ENCODE measurements around the gene EFCAB7. TPM values are rescaled to one million over a fixed set of nuclear protein-coding genes. Genes with fewer than 3 reads are reported as not detected.
"Not testable (repeated sequence)": the region's sequence is repeated elsewhere in the genome, so short reads cannot be mapped to it uniquely, and the experiment has no call there.

EFCAB7 gene
- polyA plus RNA-seq, 4 donors: 16.0 to 24.3 (median 22.6) TPM

- DNase-seq (ENCODE audit: low read depth in 4 of 4, low spot score in 3 of 4): no peak
Measured at GRCh38 chr1:63547621-63548294, 24.4 kb downstream of the EFCAB7 start.

- DNase-seq (ENCODE audit: low read depth in 4 of 4, low spot score in 3 of 4): no peak
Measured at GRCh38 chr1:63548303-63548702, 25.0 kb downstream of the EFCAB7 start.

DNA sequence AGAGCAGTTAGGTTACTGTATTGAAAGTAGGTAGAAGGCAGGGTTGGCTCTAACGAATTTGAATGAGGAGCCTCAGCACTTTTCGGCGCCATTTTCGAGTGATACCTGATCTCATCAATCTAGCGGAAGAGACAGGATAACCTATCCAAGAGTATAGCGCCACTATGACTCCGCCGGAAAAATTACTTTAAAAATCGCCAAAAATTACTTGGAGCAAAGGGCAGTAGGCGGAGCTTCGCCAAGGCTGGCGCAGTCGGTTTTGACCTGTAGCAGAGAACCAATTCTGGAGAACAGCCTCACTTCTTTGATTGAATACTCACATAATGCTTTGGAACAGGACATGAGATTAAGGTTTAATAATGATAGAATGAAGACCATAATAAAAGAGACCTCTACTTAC lies 25.6 kb downstream of the EFCAB7 start:
- DNase-seq (ENCODE audit: low read depth in 4 of 4, low spot score in 3 of 4): no peak

DNA sequence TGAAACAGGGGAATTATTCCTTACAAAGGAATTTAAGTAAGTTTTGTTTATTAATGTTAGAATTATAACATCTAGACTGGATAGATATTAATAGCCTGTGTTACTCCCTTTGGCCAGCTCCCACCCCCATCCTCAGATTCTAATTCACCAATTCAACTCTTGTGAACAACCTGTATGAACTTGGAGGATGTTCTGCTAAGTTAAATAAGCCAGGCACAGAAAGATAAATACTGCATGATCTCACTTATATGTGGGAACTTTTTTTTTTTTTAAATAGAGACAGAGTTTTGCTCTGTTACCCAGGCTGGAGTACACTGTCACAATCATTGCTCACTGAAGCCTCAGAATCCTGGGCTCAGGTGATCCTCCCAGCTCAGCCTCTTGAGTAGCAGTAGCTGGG lies 32.2 kb downstream of the EFCAB7 start:
- DNase-seq (ENCODE audit: low read depth in 4 of 4, low spot score in 3 of 4): no peak

DNA sequence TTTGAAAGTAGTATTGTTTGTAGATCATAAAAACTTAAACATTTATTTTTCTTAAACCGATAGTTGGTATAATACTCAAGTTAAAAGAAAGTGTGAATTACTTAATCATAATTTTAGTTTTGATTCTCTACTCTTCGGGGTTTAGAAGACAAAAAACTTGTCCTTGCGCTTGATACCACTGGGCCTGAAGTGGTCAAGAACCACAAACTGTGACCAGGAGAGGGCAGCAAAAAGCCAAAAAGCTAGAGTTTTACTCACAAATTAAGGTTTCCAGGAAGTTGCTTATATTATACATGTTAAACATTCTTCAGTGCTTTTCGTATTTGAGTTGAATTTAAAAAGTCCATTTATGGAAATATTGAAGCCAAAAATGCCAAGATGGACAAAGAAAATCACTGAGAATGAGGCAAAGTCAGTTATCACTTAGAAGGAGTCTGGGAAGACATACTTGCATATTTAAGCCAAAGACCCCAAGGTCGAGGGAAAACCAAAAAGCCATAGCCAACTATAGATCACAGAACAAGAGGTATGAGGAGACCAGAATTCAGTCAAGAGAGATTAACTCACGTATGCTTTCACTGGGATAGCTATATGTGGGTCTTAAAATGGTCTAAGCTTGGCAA lies 34.2 kb downstream of the EFCAB7 start:
- peak in 1 of 4 donors; percentile 1 for DNase-seq (ENCODE audit: low read depth in 4 of 4, low spot score in 3 of 4)

DNA sequence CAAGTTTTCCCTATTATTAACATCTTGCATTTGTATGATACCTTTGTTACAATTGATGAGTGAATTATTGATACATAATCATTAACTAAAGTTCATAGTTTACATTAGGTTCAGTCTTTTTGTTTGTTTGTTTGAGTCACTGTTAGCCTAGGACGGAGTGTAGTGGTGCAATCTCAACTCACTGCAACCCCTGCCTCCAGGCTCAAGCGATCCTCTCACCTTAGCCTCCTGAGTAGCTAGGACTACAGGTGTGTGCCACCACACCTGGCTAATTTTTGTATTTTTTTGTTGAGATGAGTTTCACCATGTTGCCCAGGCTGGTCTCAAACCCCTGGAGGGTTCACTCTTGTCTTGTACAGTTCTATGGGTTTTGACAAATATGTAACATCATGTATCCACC lies 36.0 kb downstream of the EFCAB7 start:
- no peak for DNase-seq (ENCODE audit: low read depth in 4 of 4, low spot score in 3 of 4)

GRCh38 chr1:63563745-63564144 lies 40.4 kb downstream of the EFCAB7 start:
- no peak for DNase-seq (ENCODE audit: low read depth in 4 of 4, low spot score in 3 of 4)

- no peak for DNase-seq (ENCODE audit: low read depth in 4 of 4, low spot score in 3 of 4)
Measured at GRCh38 chr1:63569068-63569467, 45.7 kb downstream of the EFCAB7 start.

DNA sequence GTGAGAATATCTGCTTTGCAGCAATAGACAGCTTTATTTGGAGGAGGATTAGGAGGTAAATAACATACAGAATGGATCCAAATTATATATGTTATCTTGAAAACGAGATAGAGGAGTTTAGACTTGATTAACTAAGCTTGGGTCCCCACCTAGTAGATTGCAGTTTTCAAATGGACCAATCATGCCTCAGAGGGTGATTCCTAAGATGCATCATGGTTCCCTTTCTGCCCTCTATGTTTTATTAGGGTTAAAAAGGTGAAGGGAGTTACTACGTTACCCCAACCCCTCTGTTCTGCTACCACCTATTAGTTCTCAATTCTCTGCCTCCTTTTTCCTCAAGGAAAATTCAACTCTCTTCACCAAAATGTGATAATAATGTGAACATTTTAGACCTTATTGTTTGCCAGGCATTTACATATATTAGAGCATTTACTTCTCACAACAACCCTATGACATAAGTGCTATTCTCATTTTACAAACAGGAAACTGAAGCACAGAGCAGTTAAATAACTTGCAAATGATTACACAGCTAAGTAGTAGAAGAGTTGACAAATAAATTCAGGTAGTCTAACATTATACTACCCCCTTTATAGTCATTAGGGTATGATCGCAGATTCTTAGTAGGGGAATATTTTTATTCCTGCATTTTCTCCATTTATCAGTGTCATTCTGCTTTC lies 46.5 kb downstream of the EFCAB7 start:
- DNase-seq (ENCODE audit: low read depth in 4 of 4, low spot score in 3 of 4): no peak

DNA sequence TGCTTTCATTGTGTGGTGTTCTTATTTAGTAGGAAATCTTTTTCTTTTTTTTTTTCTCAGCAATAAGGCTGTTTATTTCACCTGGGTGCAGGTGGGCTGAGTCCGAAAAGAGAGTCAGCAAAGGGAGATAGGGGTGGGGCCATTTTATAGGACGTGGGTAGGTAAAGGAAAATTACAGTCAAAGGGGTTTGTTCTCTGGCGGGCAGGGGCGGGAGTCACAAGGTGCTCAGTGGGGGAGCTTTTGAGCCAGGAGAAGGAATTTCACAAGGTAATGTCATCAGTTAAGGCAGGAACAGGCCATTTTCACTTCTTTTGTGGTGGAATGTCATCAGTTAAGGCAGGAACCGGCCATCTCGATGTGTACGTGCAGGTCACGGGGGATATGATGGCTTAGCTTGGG lies 49.4 kb downstream of the EFCAB7 start:
- not testable (repeated sequence) for DNase-seq (ENCODE audit: low read depth in 4 of 4, low spot score in 3 of 4)

- not testable (repeated sequence) for DNase-seq (ENCODE audit: low read depth in 4 of 4, low spot score in 3 of 4)
Measured at GRCh38 chr1:63574203-63574796, 51.0 kb downstream of the EFCAB7 start.

DNA sequence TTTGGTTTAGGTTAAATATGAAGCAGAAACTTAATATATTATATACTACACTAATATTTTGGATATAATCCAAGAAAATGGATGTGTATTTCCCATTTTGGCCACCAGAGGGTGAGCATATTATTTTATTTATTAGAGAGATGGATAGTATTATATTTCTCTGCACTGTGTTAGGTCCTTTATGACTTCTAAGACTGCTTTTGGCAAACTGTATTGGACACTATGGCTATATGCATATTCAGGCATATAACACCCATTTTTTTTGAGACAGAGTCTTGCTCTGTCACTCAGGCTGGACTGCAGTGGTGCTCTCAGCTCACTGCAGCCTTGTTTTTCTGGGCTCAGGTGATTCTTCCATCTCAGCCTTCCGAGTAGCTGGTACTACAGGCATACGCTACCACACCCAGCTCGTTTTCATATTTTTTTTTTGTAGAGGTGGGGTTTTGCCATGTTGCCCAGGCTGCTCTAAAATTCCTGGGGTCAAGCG lies 52.1 kb downstream of the EFCAB7 start:
- DNase-seq (ENCODE audit: low read depth in 4 of 4, low spot score in 3 of 4): no peak

DNA sequence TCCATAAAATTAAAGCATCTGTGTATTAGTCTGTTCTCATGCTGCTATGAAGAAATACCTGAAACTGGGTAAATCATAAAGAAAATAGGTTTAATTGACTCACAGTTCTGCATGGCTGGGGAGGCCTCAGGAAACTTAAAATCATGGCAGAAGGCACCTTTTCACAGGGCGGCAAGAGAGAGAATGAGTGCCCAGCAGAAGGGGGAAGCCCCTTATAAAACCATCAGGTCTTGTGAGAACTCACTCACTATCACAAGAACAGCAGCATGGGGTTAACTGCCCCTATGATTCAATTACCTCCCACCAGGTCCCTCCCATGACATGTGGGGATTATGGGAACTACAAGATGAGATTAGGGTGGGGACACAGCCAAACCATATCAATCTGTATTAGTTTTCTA lies 63.0 kb downstream of the EFCAB7 start:
- not testable (repeated sequence) for DNase-seq (ENCODE audit: low read depth in 4 of 4, low spot score in 3 of 4)

DNA sequence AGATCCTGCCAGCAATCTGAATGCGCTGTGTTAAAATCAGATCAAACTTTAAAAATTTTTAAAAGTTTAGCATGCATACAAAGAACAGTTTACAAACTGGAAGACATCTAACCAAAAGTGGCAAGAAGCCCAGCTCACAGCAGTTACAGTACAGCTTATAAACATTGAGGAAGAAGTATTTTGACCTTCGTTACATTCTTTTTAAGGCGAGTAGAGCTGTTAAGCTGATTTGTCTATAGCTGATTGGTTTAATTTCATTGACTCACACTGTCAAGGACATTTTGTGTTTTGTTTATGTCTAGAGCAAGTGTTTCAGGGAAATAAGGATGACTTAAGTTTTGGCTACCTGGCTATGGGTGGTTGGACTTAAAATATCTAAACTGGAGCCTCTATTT lies 66.8 kb downstream of the EFCAB7 start:
- no peak for DNase-seq (ENCODE audit: low read depth in 4 of 4, low spot score in 3 of 4)

- peak in 1 of 4 donors; percentile 18 for DNase-seq (ENCODE audit: low read depth in 4 of 4, low spot score in 3 of 4)
Measured at GRCh38 chr1:63592536-63593302, 69.4 kb downstream of the EFCAB7 start.

DNA sequence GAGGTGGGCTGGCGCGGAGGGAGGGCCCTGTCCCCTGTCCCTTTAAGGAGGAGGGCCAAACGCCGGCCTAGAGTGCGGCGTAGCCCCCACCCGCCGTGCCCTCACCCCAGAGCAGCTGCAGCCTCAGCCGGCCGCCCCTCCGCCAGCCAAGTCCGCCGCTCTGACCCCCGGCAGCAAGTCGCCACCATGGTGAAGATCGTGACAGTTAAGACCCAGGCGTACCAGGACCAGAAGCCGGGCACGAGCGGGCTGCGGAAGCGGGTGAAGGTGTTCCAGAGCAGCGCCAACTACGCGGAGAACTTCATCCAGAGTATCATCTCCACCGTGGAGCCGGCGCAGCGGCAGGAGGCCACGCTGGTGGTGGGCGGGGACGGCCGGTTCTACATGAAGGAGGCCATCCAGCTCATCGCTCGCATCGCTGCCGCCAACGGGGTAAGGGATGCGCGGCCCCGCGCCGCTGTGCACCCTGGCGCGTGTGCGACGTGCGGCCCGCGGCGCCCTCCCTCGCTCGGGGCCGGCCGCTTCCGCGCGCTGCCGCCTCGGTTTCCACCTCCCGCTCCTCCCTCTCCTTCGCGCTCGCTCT lies 70.1 kb downstream of the EFCAB7 start, which contains the start of gene PGM1:
Gene PGM1, plus strand, starts transcription at position 109 of the 583 bp plus-strand sequence. Its CDS starts 78 bp downstream, at position 187.
- peak; percentile 50 to 61 (median 56) for DNase-seq (ENCODE audit: low read depth in 4 of 4, low spot score in 3 of 4)

GRCh38 chr1:63593886-63594605 lies 70.7 kb downstream of the EFCAB7 start:
- peak in 3 of 4 donors; percentile 12 to 24 (median 20) for DNase-seq (ENCODE audit: low read depth in 4 of 4, low spot score in 3 of 4)

- no peak for DNase-seq (ENCODE audit: low read depth in 4 of 4, low spot score in 3 of 4)
Measured at GRCh38 chr1:63595435-63595834, 72.1 kb downstream of the EFCAB7 start.

DNA sequence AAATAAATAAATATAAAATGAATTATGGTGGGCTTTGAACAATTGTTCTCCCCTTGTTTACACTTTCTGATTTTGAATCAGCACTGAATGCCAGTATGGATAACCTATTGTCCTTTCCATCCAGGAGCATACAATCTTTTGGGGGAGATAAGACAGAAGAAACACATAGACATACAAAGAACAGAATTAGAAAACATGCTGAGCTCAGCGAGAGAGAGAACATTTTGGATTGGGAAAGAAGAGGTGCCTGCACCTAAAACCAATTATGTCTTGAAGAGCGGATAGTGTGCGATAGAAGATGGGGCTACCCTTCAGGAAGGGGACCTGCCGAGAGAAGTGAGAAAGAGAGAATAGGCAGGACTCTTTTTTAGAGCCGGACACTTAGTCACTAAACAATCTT lies 76.5 kb downstream of the EFCAB7 start:
- no peak for DNase-seq (ENCODE audit: low read depth in 4 of 4, low spot score in 3 of 4)
